ENCODE results near the gene TAF15. TPM values are rescaled to one million over a fixed set of nuclear protein-coding genes. Genes with fewer than 3 reads are reported as not detected.

The TAF15 gene
- polyA plus RNA-seq, 1 donor (not counting 4 experiments of a cell fraction or from before 2014, with no cell fraction given), result 101 TPM

- H3K79me2 ChIP-seq (ENCODE audit: control insufficient read depth, insufficient read depth, low read length), result no peaks in the 10 kb centered on the region
- H3K4me1 ChIP-seq (ENCODE audit: control insufficient read depth, extremely low read depth, insufficient read depth, low read length), result peaks cover 24% of the 10 kb centered on the region
- no peaks in the 10 kb centered on the region for H4K20me1 ChIP-seq (ENCODE audit: control insufficient read depth, extremely low read depth, insufficient read depth, low read length)
- DNase-seq (ENCODE audit: low read depth, low spot score), result no peak
- dilution Hi-C loops (cut with MboI; ENCODE audit: extremely low pct_ligation_motif_present, low sequenced_read_pairs), result no loop called here
- no peak for FAIRE-seq
- no peak overlapping the region for H3K27ac ChIP-seq (ENCODE audit: control insufficient read depth, insufficient read depth, low read length)
- no peak overlapping the region for H3K4me2 ChIP-seq (ENCODE audit: control insufficient read depth, extremely low read depth, insufficient read depth, low read depth, low read length)
- no peak overlapping the region for H3K9ac ChIP-seq (ENCODE audit: control insufficient read depth, extremely low read depth, insufficient read depth, low read length)
- H2AFZ ChIP-seq (ENCODE audit: control insufficient read depth, low read length), result no peak overlapping the region
- TF ChIP-seq CTCF (optimal IDR thresholded peaks at IDR 0.05 in 1 of 3, IDR thresholded peaks at IDR 0.05 in 1 of 3, conservative IDR thresholded peaks at IDR 0.05 in 1 of 3; ENCODE audit: extremely low read depth in 1 of 3, insufficient read depth in 2 of 3, low read length in 3 of 3), result no peak
- TF ChIP-seq EZH2 (IDR thresholded peaks at IDR 0.05; ENCODE audit: low read length), result no peak
- peaks cover 10 to 11% of the 10 kb centered on the region in 2 experiments for H3K36me3 ChIP-seq (ENCODE audit: control insufficient read depth in 2 of 2, extremely low read depth in 1 of 2, insufficient read depth in 2 of 2, low read length in 2 of 2)
- no peaks in the 10 kb centered on the region for H3K9me3 ChIP-seq (ENCODE audit: control insufficient read depth, low read depth, low read length)
- no peaks in the 10 kb centered on the region for H3K27me3 ChIP-seq (ENCODE audit: control insufficient read depth, extremely low read depth, insufficient read depth, low read length)
- H3K4me3 ChIP-seq (ENCODE audit: control insufficient read depth in 2 of 3, extremely low read depth in 1 of 3, insufficient read depth in 2 of 3, low read depth in 1 of 3, low read length in 3 of 3), result no peak overlapping the region
- no peaks in the 10 kb centered on the region for H3K9me1 ChIP-seq (ENCODE audit: control insufficient read depth, extremely low read depth, insufficient read depth, low read length)
Observed at GRCh38 chr17:35773679-35774425, 35.4 kb upstream of the TAF15 start.

GRCh38 chr17:35774499-35774898 lies 34.8 kb upstream of the TAF15 start:
- DNase-seq (ENCODE audit: low read depth, low spot score), result no peak
- no peak overlapping the region for H3K9ac ChIP-seq (ENCODE audit: control insufficient read depth, extremely low read depth, insufficient read depth, low read length)
- H3K27me3 ChIP-seq (ENCODE audit: control insufficient read depth, extremely low read depth, insufficient read depth, low read length), result no peaks in the 10 kb centered on the region
- no peaks in the 10 kb centered on the region for H3K9me1 ChIP-seq (ENCODE audit: control insufficient read depth, extremely low read depth, insufficient read depth, low read length)
- no peak overlapping the region for H2AFZ ChIP-seq (ENCODE audit: control insufficient read depth, low read length)
- TF ChIP-seq CTCF (optimal IDR thresholded peaks at IDR 0.05 in 1 of 3, IDR thresholded peaks at IDR 0.05 in 1 of 3, conservative IDR thresholded peaks at IDR 0.05 in 1 of 3; ENCODE audit: extremely low read depth in 1 of 3, insufficient read depth in 2 of 3, low read length in 3 of 3) (no peak), EZH2 (IDR thresholded peaks at IDR 0.05; ENCODE audit: low read length) (no peak)
- H3K4me1 ChIP-seq (ENCODE audit: control insufficient read depth, extremely low read depth, insufficient read depth, low read length), result peaks cover 24% of the 10 kb centered on the region
- no peak overlapping the region for H3K4me3 ChIP-seq (ENCODE audit: control insufficient read depth in 2 of 3, extremely low read depth in 1 of 3, insufficient read depth in 2 of 3, low read depth in 1 of 3, low read length in 3 of 3)
- FAIRE-seq, result no peak
- no peak overlapping the region for H3K4me2 ChIP-seq (ENCODE audit: control insufficient read depth, extremely low read depth, insufficient read depth, low read depth, low read length)
- no peaks in the 10 kb centered on the region for H4K20me1 ChIP-seq (ENCODE audit: control insufficient read depth, extremely low read depth, insufficient read depth, low read length)
- H3K79me2 ChIP-seq (ENCODE audit: control insufficient read depth, insufficient read depth, low read length), result no peaks in the 10 kb centered on the region
- peaks cover 12 to 17% of the 10 kb centered on the region in 2 experiments for H3K36me3 ChIP-seq (ENCODE audit: control insufficient read depth in 2 of 2, extremely low read depth in 1 of 2, insufficient read depth in 2 of 2, low read length in 2 of 2)
- H3K27ac ChIP-seq (ENCODE audit: control insufficient read depth, insufficient read depth, low read length), result no peak overlapping the region
- no peaks in the 10 kb centered on the region for H3K9me3 ChIP-seq (ENCODE audit: control insufficient read depth, low read depth, low read length)
- dilution Hi-C loops (cut with MboI; ENCODE audit: extremely low pct_ligation_motif_present, low sequenced_read_pairs), result no loop called here

Data from keratinocyte (primary cell).